Hepatocyte (in vitro differentiated cells): ENCODE measurements around the gene TEAD3.

ENCODE experiments used
- CTCF ChIP-seq: fragments of 200-600 bp; sonication (generic); IDR thresholded peaks from 2 replicates; pipeline ENCODE4 v1.5.1; 2016; ENCODE audit warnings: antibody characterized with exemption, mild to moderate bottlenecking; ENCODE audit not compliant: poor library complexity
- EZH2phosphoT487 ChIP-seq: fragments of 200-600 bp; sonication (generic); IDR thresholded peaks from one replicate; pipeline ENCODE4 v1.6.1; 2018; ENCODE audit warnings: antibody characterized with exemption, mild to moderate bottlenecking, low read depth, moderate library complexity; ENCODE audit not compliant: unreplicated experiment, severe bottlenecking

- TF ChIP-seq CTCF (no peak), EZH2phosphoT487 (no peak)
Observed at GRCh38 chr6:35512006-35512405, 15.1 kb upstream of the TEAD3 start.
